A549 (cell line): ENCODE results near the gene NDUFA11. TPM values are rescaled to one million over a fixed set of nuclear protein-coding genes. Genes with fewer than 3 reads are reported as not detected.

Source experiments
- ATAC-seq, 2 experiments: fragments of 200-7000 bp in 1 of 2; fragments of >200 bp in 1 of 2; cut with Nextera tagmentation in 1 of 2; cut with Tn5 transposase in 1 of 2; 3 replicates each; pipeline versions ENCODE4 v1.8.0 to v1.9.1; 2018 to 2020; ENCODE audit warnings: mild to moderate bottlenecking in 1 of 2, moderate library complexity in 1 of 2
- CTCF ChIA-PET: fragments of 300-600 bp; sonication (Branson Sonifier 250); formaldehyde crosslinking; extraction: SDS; loops from one replicate; lab custom pipeline; 2021; ENCODE audit warnings: antibody characterized with exemption, inconsistent platforms; lab: Yijun Ruan, JAX
- POLR2A ChIA-PET: fragments of 350-600 bp; formaldehyde crosslinking; extraction: SDS; loops from one replicate; lab custom pipeline; 2021; ENCODE audit warnings: antibody characterized with exemption, inconsistent platforms; lab: Yijun Ruan, JAX
- DNase-seq, 2 experiments: peaks; one replicate each; pipeline versions ENCODE4 v3.0.0 to v3.0.0-alpha.2; 2011 to 2016; ENCODE audit warnings: low read depth in 1 of 2, low spot score in 1 of 2
- FAIRE-seq: peaks from 2 replicates; lab custom pipeline; 2011; peaks lifted over from hg19 to GRCh38; lab: Jason Lieb, UNC
- H3K27ac ChIP-seq, 2 experiments: fragments of >200 bp; sonication (Bioruptor Twin); formaldehyde crosslinking; 3 replicates each; pipeline ENCODE4 v1.5.1; 2016 to 2017
- H3K4me1 ChIP-seq: fragments of >200 bp; sonication (Bioruptor Twin); formaldehyde crosslinking; 3 replicates; pipeline ENCODE4 v1.6.1; 2016
- H3K4me2 ChIP-seq: fragments of >200 bp; sonication (Bioruptor Twin); formaldehyde crosslinking; 3 replicates; pipeline ENCODE4 v1.6.1; 2016
- H3K4me3 ChIP-seq: fragments of >200 bp; sonication (Bioruptor Twin); formaldehyde crosslinking; 3 replicates; pipeline ENCODE4 v1.5.1; 2016
- H3K9me3 ChIP-seq: fragments of >200 bp; sonication (Bioruptor Twin); formaldehyde crosslinking; 3 replicates; pipeline ENCODE4 v1.6.1; 2016
- ATOH8 ChIP-seq: fragments of 250-450 bp; sonication (Bioruptor Pico); IDR thresholded peaks from 2 replicates; pipeline ENCODE4 v1.5.0; 2020; ENCODE audit warnings: low read depth, mild to moderate bottlenecking, moderate library complexity
- BCL3 ChIP-seq: fragments of >200 bp; sonication (Bioruptor Twin); formaldehyde crosslinking; IDR thresholded peaks from 3 replicates; pipeline ENCODE4 v1.6.1; 2016
- BHLHE40 ChIP-seq: IDR thresholded peaks from 2 replicates; pipeline ENCODE4 v1.6.1; 2012; ENCODE audit warnings: low read depth, low read length, inconsistent platforms
- CEBPB ChIP-seq, 2 experiments: fragments of >200 bp in 1 of 2; sonication (Bioruptor Twin) in 1 of 2; formaldehyde crosslinking in 1 of 2; IDR thresholded peaks; 2 replicates each; pipeline ENCODE4 v1.6.1; 2012 to 2016
- CHD2 ChIP-seq: fragments of 150-350 bp; IDR thresholded peaks from 2 replicates; pipeline ENCODE4 v1.6.1; 2014; ENCODE audit warnings: low read length; ENCODE audit not compliant: partially characterized antibody
- E2F6 ChIP-seq: IDR thresholded peaks from 2 replicates; pipeline ENCODE4 v1.6.1; 2012; ENCODE audit warnings: low read depth, borderline replicate concordance
- EHMT2 ChIP-seq: fragments of 200-600 bp; sonication (generic); IDR thresholded peaks from 2 replicates; pipeline ENCODE4 v1.6.1; 2016; ENCODE audit warnings: antibody characterized with exemption, low read depth, mild to moderate bottlenecking, moderate library complexity
- ELK1 ChIP-seq: fragments of 150-350 bp; IDR thresholded peaks from 2 replicates; pipeline ENCODE4 v1.6.1; 2014; ENCODE audit warnings: low read depth, mild to moderate bottlenecking, low read length
- FOSL2 ChIP-seq, 2 experiments: fragments of 450-650 bp in 1 of 2; fragments of >200 bp in 1 of 2; sonication (Bioruptor Twin) in 1 of 2; formaldehyde crosslinking; IDR thresholded peaks; 2 replicates each; pipeline versions ENCODE4 v1.5.0 to v1.6.1; 2016 to 2020; ENCODE audit warnings: mild to moderate bottlenecking in 1 of 2, moderate library complexity in 1 of 2
- FOXS1 ChIP-seq: fragments of 250-450 bp; sonication (Bioruptor Pico); IDR thresholded peaks from 2 replicates; pipeline ENCODE4 v1.5.0; 2020; ENCODE audit warnings: mild to moderate bottlenecking, moderate library complexity
- GATA3 ChIP-seq: IDR thresholded peaks from 2 replicates; pipeline ENCODE4 v1.6.1; 2012; ENCODE audit warnings: borderline replicate concordance
- HOXB13 ChIP-seq: fragments of 250-450 bp; sonication (Bioruptor Pico); IDR thresholded peaks from 2 replicates; pipeline ENCODE4 v1.5.0; 2020; ENCODE audit warnings: low read depth, mild to moderate bottlenecking, moderate library complexity
- KDM5A ChIP-seq: fragments of 200-600 bp; sonication (generic); IDR thresholded peaks from 2 replicates; pipeline ENCODE4 v1.6.1; 2016; ENCODE audit warnings: antibody characterized with exemption, mild to moderate bottlenecking
- MAFK ChIP-seq: fragments of 450-650 bp; IDR thresholded peaks from 2 replicates; pipeline ENCODE4 v1.6.1; 2014; ENCODE audit not compliant: partially characterized antibody
- NFE2L2 ChIP-seq: fragments of 150-350 bp; conservative IDR thresholded peaks from 2 replicates; pipeline ENCODE4 v1.6.1; 2014; ENCODE audit warnings: low read length
- NPAS2 ChIP-seq: fragments of 250-450 bp; sonication (Bioruptor Pico); IDR thresholded peaks from 2 replicates; pipeline ENCODE4 v1.8.0; 2022; ENCODE audit warnings: mild to moderate bottlenecking, moderate library complexity, borderline replicate concordance
- NR3C1 ChIP-seq: fragments of >200 bp; sonication (Bioruptor Twin); formaldehyde crosslinking; IDR thresholded peaks from 3 replicates; pipeline ENCODE4 v1.6.1; 2017
- PHF8 ChIP-seq: fragments of 200-600 bp; sonication (generic); IDR thresholded peaks from 2 replicates; pipeline ENCODE4 v1.6.1; 2016; ENCODE audit warnings: low read depth, mild to moderate bottlenecking, antibody characterized with exemption, moderate library complexity, borderline replicate concordance
- RAD21 ChIP-seq, 2 experiments: fragments of >200 bp in 1 of 2; sonication (Bioruptor Twin) in 1 of 2; formaldehyde crosslinking in 1 of 2; IDR thresholded peaks in 1 of 2; conservative IDR thresholded peaks in 1 of 2; 2 replicates in 1 of 2; 3 replicates in 1 of 2; pipeline ENCODE4 v1.6.1; 2012 to 2018; ENCODE audit warnings: inconsistent platforms in 1 of 2
- RARB ChIP-seq: fragments of 250-450 bp; sonication (Bioruptor Pico); IDR thresholded peaks from 2 replicates; pipeline ENCODE4 v1.8.0; 2021; ENCODE audit warnings: mild to moderate bottlenecking, moderate library complexity
- RFX5 ChIP-seq: fragments of 450-650 bp; IDR thresholded peaks from 2 replicates; pipeline ENCODE4 v1.7.1; 2014; ENCODE audit warnings: antibody characterized with exemption, mild to moderate bottlenecking, moderate library complexity
- TP53 ChIP-seq: fragments of 250-450 bp; sonication (Bioruptor Pico); IDR thresholded peaks from 2 replicates; pipeline ENCODE4 v1.5.0; 2021; ENCODE audit warnings: mild to moderate bottlenecking, moderate library complexity
- USF2 ChIP-seq: fragments of 450-650 bp; IDR thresholded peaks from 2 replicates; pipeline ENCODE4 v1.6.1; 2014; ENCODE audit warnings: antibody characterized with exemption
- WGBS: methylation state at CpG from one replicate; pipeline ENCODE4 v1.1.6; 2017; ENCODE audit errors: missing lambda C conversion rate; 5-methylcytosine and 5-hydroxymethylcytosine counted together
- polyA plus RNA-seq, 4 experiments: library from polyadenylated mRNA; depleted of rRNA in 3 of 4; stranded (reverse); fragments of >200 nt; fragmentation: RNase III in 1 of 4; extraction: RNeasy Plus Mini Kit Qiagen cat#74134 plus additional on column Dnase treatment in 1 of 4; gene quantifications; 2 replicates in 3 of 4; 3 replicates in 1 of 4; pipeline ENCODE4 v1.2.3, GENCODE V29; 2011 to 2017

The NDUFA11 gene
- polyA plus RNA-seq, 2 of the 4 experiments (the other 2 are of a cell fraction): 75.0 to 173 TPM

- CTCF ChIA-PET: interaction anchor here (0.7 to 2.4 kb wide), 3 partner anchors 22 to 67 kb away, joined by 3 to 7 read pairs (median 3); partner anchors contain the start of gene NRTN
- no peak overlapping the region for H3K4me3 ChIP-seq
- no peak for TF ChIP-seq BHLHE40
- TF ChIP-seq CEBPB (IDR thresholded peaks at IDR 0.05): peak in 1 of 2 experiments; percentile 18; a peak in 1 of 4 replicates
- no peak for TF ChIP-seq ELK1
- POLR2A ChIA-PET: interaction anchor here (1.0 kb wide), 1 partner anchor 43 kb away, joined by 4 read pairs; no protein-coding TSS in a partner anchor
- H3K4me2 ChIP-seq: 0 out of 3 replicates have a peak overlapping the region, but pooled peaks have one; percentile 17
- DNase-seq (no peak), ATAC-seq (peak in 1 of 2 experiments; percentile 41; a peak in 1 of 6 replicates), FAIRE-seq (no peak)
- WGBS: 58% methylated on average over 12 of the region's 12 CpGs
- H3K27ac ChIP-seq: peak overlapping the region; percentile 42 to 70; a peak in 2 of 6 replicates
- H3K4me1 ChIP-seq: peaks cover 15% of the 10 kb centered on the region; the same call in 2 of the 3 replicates
- no peaks in the 10 kb centered on the region for H3K9me3 ChIP-seq
These were observed 32.6 kb downstream of the NDUFA11 start for GRCh38 chr19:5870986-5871394.

- DNase-seq (no peak), FAIRE-seq (no peak), ATAC-seq (no peak)
- WGBS: 72% methylated on average over 15 of the region's 31 CpGs
- no peak overlapping the region for H3K27ac ChIP-seq
- TF ChIP-seq CHD2 (no peak), TP53 (CRISPR knock-in tag) (no peak), HOXB13 (CRISPR knock-in tag) (no peak), NR3C1 (no peak), NFE2L2 (no peak), RARB (CRISPR knock-in tag) (no peak), ATOH8 (CRISPR knock-in tag) (no peak), USF2 (no peak), MAFK (no peak), KDM5A (no peak), FOXS1 (CRISPR knock-in tag) (no peak), FOSL2 (IDR thresholded peaks at IDR 0.05) (no peak), FOSL2 (CRISPR knock-in tag; IDR thresholded peaks at IDR 0.05) (no peak), PHF8 (no peak), E2F6 (no peak), GATA3 (no peak), RFX5 (no peak), RAD21 (conservative IDR thresholded peaks at IDR 0.05 in 1 of 2, IDR thresholded peaks at IDR 0.05 in 1 of 2) (no peak), NPAS2 (CRISPR knock-in tag) (no peak), BCL3 (no peak), EHMT2 (no peak)
- H3K4me1 ChIP-seq: peaks cover 6% of the 10 kb centered on the region; the same call in 1 of the 3 replicates
- no peaks in the 10 kb centered on the region for H3K9me3 ChIP-seq
- CTCF ChIA-PET: no interaction called here
- H3K4me2 ChIP-seq: no peak overlapping the region
- POLR2A ChIA-PET: interaction anchor here (1.7 kb wide), 1 partner anchor 40 kb away, joined by 5 read pairs; no protein-coding TSS in a partner anchor
- no peak overlapping the region for H3K4me3 ChIP-seq
These were observed 36.1 kb downstream of the NDUFA11 start for GRCh38 chr19:5867201-5868136.
